Forelimb muscle (tissue), 1 donor: Measurements from ENCODE around the gene ITCH. TPM values are rescaled to one million over a fixed set of nuclear protein-coding genes. Genes with fewer than 3 reads are reported as not detected.
"Not testable (repeated sequence)": the region's sequence is repeated elsewhere in the genome, so short reads cannot be mapped to it uniquely, and the experiment has no call there.

ENCODE experiments used
- DNase-seq: peaks from one replicate; pipeline ENCODE4 v3.0.0-alpha.2; 2013; ENCODE audit warnings: low read depth
- polyA plus RNA-seq: library from polyadenylated mRNA; unstranded; fragments of 120-200 nt; gene quantifications from one replicate; pipeline ENCODE4 v1.2.1, GENCODE V29; 2013; ENCODE audit not compliant: insufficient read length

ITCH gene
- polyA plus RNA-seq, 1 donor = 23.9 TPM

- no peak for DNase-seq
Observed at GRCh38 chr20:34377072-34377847, 14.2 kb downstream of the ITCH start.

GRCh38 chr20:34382174-34382573 is 19.1 kb downstream of the ITCH start:
- DNase-seq = no peak

DNA sequence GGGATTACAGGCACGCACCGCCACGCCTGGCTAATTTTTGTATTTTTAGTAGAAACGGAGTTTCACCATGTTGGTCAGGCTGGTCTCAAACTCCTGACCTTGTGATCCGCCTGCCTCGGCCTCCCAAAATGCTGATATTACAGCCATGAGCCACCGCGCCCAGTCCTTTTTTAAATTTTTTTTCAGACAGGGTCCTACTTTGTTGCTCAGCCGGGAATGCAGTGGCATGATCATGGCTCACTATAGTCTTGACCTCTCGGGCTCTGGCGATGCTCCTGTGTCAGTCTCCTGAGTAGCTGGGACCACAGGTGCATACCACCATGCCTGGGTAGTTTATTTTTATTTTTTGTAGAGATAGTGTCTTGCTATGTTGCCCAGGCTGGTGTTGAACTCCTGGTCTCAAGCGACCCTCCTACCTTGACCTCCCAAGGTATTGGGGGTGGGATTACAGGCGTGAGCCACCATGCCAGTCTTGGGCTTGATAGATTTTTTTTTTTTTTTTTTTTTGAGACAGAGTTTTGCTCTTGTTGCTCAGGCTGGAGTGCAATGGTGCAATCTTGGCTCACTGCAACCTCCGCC is 19.9 kb downstream of the ITCH start:
- DNase-seq = not testable (repeated sequence)

DNA sequence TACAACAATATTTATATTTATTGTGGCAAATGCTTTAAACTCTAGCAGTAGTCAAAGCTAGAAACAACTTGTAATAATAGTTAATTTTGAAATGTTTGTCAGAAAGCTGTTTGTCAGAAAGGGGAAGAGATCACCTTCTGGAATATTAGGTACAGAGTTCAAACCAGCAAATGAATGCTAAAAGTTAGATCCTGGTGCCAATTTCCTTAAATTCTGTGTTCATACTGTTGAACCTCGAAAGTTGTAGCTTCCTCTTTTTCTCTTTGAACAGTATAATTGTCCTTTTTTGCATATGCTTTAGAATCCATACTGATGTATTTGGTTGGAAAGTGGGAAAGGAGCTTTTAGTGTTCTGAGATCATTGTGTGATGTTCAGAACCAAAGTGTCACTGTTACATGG is 22.4 kb downstream of the ITCH start:
- no peak for DNase-seq

- DNase-seq = no peak
Observed at GRCh38 chr20:34388000-34388399, 24.9 kb downstream of the ITCH start.

GRCh38 chr20:34388678-34389077 is 25.6 kb downstream of the ITCH start:
- DNase-seq = no peak

- DNase-seq = no peak
Observed at GRCh38 chr20:34389206-34389953, 26.3 kb downstream of the ITCH start.

DNA sequence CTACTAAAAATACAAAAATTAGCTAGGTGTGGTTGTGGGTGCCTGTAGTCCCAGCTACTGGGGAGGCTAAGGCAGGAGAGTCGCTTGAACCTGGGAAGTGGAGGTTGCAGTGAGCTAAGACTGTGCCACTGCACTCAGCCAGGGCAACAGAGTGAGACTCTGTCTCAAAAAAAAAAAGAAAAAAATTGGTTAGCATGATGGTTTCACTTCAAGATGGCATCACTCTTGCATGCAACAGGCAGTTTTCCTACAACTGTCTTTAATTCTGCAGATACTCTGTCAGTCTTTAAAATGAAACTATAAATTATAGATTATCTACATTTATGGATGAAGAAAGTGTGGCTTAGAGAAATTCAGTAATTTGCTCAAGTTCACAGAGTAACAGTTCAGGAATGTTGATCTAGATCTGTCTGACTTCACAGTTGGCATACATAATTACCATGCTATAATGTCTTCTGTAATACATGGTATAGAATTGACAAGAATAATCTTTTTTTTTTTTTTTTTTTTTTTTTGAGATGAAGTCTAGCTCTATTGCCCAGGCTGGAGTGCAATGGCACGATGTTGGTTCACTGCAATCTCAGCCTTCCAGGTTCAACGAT is 27.0 kb downstream of the ITCH start:
- DNase-seq = no peak

DNA sequence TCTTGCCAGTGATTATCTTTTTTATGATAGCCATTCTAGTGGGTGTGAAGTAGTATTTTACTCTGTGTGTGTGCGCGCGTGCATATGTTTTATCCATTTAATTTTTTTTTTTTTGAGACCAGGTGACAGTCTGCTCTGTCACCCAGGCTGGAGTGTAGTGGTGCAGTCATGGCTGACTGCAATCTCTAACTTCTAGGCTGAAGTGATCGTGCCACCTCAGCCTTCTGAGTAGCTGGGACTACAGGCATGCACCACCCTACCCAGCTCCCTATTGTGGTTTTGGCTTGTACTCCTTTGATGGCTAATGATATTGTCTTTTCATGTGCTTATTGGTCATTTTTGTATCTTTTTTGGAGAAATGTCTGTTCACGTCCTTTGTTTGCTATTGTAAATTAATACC is 33.3 kb downstream of the ITCH start:
- no peak for DNase-seq

DNA sequence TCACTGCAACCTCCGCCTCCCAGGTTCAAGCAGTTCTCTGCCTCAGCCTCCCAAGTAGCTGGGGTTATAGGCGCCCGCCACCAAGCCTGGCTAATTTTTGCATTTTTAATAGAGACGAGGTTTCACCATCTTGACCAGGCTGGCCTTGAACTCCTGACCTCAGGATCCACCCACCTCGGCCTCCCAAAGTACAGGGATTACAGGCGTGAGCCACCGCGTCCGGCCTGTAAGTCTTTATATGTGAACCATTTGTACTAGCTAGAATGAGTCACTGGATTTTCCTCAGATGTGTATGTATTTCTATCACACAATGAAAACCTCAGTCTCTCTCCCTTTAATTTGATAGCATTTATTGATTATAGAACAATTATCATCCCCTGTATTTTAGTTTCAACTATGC is 34.0 kb downstream of the ITCH start:
- DNase-seq = no peak

DNA sequence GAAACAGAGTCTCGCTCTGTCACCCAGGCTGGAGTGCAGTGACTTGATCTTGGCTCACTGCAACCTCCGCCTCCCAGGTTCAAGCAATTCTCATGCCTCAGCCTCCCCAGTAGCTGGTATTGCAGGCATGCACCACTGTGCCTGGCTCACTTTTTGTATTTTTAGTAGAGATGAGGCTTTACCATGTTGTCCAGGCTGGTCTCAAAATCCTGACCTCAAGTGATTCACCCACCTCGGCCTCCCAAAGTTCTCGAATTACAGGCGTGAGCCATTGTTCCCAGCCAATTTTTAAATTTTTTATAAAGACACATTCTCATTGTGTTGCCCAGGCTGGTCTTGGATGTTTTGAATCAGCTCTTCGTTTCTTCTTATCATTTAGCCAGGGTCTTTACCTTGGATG is 37.7 kb downstream of the ITCH start:
- not testable (repeated sequence) for DNase-seq

DNA sequence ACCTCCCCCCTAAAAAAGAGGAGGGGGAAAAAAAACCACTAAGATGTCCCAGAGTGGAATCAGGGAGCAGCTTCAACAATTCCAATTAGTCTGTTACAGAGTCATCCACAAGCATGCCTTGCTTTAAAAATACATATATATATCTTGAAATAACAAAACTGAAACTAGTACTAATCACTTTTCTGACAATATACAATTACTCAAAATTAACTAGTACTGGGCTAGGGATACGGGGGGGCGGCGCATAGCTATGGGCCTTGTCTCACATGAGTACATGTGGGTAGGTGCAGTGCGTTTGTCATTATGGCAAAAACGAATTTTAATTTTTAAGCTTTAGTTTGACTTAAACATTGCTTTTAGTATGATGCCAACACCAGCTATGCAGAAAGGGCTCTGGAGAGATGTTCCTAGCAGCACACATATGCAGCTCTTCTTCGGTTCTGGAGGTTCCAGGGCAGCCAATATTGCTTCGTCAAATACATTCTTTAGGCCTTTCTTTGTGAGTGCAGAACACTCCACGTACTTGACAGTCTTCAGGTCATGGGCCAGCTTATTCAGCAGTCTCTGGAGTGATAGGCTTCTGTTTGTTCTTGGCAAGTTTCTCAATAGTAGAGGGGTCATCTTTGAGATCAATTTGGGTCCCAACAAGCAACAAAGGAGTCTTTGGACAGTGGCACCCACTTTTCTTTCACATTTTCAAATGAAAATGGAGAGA is 38.8 kb downstream of the ITCH start:
- no peak for DNase-seq

GRCh38 chr20:34402461-34402860 is 39.4 kb downstream of the ITCH start:
- DNase-seq = no peak

- no peak for DNase-seq
Observed at GRCh38 chr20:34403063-34403827, 40.2 kb downstream of the ITCH start.

- no peak for DNase-seq
Observed at GRCh38 chr20:34403908-34404307, 40.8 kb downstream of the ITCH start.

- no peak for DNase-seq
Observed at GRCh38 chr20:34404803-34405202, 41.7 kb downstream of the ITCH start.

DNA sequence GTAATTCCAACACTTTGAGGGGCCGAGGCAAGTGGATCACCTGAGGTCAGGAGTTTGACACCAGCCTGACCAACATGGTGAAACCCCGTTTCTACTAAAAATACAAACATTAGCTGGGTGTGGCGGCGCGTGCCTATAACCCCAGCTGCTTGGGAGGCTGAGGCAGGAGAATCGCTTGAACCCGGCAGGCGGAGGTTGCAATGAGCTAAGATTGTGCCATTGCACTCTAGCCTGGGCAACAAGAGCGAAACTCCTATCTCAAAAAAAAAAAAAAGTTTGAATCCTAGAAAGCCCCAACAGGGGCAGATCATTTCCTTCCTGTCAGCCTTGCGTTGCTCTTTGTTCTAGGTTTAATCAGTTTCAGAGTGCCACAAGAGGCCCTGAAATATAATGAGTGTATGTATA is 42.2 kb downstream of the ITCH start:
- DNase-seq = not testable (repeated sequence)

DNA sequence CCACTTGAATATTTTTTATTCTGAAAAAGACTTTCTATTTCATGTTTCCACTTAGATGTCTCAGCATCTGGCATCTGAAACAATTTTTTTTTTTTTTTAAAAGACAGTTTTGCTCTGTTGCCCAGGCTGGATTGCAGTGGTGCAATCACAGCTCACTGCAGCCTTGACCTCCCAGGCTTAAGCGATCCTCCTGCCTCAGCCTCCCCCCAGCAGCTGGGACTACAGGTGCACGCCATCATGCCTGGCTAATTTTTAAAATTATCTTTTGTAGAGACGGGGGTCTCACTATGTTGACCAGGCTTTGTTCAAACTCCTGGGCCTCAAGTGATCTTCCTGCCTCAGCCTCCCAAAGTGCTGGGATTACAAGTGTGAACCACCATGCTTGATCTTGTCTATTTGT is 42.9 kb downstream of the ITCH start:
- not testable (repeated sequence) for DNase-seq

DNA sequence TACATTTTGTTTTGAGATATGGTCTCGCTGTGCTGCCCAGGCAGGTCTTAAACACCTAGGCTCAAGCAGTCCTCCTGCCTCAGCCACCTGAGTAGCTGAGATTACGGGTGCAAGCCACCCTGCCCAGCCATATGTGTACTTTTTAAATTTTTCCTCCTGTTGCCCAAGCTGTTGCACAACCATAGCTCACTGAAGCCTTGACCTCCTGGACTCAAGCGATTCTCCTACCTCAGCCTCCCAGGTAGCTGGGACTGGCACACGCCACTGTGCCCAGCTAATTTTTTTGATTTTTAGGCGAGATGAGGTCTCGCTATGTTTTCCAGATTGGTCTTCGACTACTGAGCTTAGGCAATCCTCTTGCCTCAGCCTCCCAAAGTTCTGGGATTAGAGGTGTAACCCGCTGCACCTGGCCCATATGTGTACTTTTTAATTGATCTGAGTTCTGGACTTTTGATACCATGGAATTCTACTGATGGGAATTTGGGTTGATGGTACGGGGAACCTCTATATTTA is 44.9 kb downstream of the ITCH start:
- DNase-seq = no peak

DNA sequence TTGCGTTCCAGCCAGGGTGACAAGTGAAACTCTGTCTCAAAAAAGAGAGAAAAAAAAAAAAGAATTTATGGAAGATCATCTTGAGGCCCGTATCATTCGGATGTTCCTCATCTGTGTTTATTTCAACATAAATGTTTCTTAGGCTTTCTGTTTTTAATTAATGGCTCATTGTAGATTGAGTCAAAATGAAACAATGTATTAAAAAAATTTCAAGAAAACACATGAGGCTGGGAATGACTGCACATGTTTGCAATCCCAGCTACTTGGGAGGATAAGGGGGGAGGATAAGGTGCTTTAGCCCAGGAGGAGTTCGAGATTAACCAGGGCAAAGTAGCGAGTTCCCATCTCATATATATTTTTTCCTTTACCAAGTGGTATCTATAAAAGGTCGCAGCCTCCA is 47.3 kb downstream of the ITCH start:
- DNase-seq = no peak

- no peak for DNase-seq
Observed at GRCh38 chr20:34412453-34412852, 49.4 kb downstream of the ITCH start.
